Measurements from ENCODE around the gene SIX1. TPM values are rescaled to one million over a fixed set of nuclear protein-coding genes. Genes with fewer than 3 reads are reported as not detected.

SIX1 gene
- total RNA-seq, 4 donors from 2014 or later, result 0.31 to 0.64 TPM; not detected in 2

DNA sequence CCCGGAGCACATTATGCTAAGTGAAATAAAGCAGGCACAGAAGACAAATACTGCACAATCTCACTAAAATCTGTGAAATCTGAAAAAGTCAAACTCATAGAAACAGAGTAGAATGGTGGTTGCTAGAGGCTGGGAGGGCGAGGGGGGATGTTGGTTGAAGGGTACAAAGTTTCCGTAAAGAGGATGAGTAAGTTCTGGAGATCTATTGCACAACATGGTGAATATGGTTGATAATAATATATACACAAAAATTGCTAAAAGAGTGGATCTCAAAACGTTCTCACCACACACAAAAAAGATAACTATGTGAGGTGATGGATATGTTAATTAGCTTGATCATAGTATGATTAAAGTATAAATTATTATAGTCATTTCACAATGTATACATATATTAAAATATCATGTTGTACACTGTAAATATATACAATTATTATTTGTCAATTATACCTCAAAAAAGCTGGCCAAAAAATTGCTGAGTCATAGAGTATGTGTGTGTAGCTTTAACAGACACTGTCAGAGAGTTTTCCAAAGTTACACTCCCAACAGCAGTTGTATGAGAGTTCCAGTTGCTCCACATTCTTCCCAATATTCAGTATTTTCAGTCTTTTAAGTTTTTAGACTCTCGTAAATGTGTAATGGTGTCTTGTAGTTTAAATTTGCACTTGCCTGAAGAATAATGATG lies 19.3 kb upstream of the SIX1 start:
- H3K9me3 ChIP-seq, result no peaks in the 10 kb centered on the region
- DNase-seq (ENCODE audit: low spot score in 2 of 2), result no peak
- peaks cover 23% of the 10 kb centered on the region for H3K27me3 ChIP-seq
- WGBS, result 87% methylated on average over 5 of the region's 5 CpGs
- H3K36me3 ChIP-seq, result no peaks in the 10 kb centered on the region
- TF ChIP-seq POLR2A (IDR thresholded peaks at IDR 0.05) (no peak), EP300 (IDR thresholded peaks at IDR 0.05) (no peak), POLR2AphosphoS5 (IDR thresholded peaks at IDR 0.05) (no peak)
- TF ChIP-seq, protein P1, sequence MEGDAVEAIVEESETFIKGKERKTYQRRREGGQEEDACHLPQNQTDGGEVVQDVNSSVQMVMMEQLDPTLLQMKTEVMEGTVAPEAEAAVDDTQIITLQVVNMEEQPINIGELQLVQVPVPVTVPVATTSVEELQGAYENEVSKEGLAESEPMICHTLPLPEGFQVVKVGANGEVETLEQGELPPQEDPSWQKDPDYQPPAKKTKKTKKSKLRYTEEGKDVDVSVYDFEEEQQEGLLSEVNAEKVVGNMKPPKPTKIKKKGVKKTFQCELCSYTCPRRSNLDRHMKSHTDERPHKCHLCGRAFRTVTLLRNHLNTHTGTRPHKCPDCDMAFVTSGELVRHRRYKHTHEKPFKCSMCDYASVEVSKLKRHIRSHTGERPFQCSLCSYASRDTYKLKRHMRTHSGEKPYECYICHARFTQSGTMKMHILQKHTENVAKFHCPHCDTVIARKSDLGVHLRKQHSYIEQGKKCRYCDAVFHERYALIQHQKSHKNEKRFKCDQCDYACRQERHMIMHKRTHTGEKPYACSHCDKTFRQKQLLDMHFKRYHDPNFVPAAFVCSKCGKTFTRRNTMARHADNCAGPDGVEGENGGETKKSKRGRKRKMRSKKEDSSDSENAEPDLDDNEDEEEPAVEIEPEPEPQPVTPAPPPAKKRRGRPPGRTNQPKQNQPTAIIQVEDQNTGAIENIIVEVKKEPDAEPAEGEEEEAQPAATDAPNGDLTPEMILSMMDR (IDR thresholded peaks at IDR 0.05), result no peak
- H3K4me3 ChIP-seq, result no peak overlapping the region
- H3K4me1 ChIP-seq, result no peaks in the 10 kb centered on the region
- no peak overlapping the region for H3K27ac ChIP-seq

DNA sequence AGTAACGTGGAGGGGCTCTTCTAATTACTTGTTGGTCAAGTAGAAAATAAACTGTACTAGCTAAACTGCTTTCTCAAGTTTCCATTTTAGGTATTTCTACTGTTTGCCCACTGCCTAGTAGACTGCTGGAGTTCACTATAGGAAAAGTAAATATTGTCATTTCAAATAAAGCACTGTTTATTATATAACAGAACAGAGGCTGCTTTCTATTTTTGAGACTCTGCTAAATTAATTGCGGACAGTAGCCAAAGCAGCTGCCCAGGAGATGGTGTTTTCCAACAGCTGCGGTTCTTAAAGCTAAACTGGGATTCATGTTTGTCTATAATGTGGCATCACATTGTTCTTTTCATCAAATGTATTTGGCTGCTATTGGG lies 15.9 kb upstream of the SIX1 start:
- Histone ChIP-seq H3K4me3 (no peak overlapping the region), H3K36me3 (no peaks in the 10 kb centered on the region), H3K27ac (no peak overlapping the region), H3K4me1 (no peaks in the 10 kb centered on the region), H3K9me3 (no peaks in the 10 kb centered on the region), H3K27me3 (peaks cover 56% of the 10 kb centered on the region)
- DNase-seq (ENCODE audit: low spot score in 2 of 2), result no peak
- WGBS, result 65% methylated on average over 3 of the region's 3 CpGs
- no peak for TF ChIP-seq EP300 (IDR thresholded peaks at IDR 0.05)

DNA sequence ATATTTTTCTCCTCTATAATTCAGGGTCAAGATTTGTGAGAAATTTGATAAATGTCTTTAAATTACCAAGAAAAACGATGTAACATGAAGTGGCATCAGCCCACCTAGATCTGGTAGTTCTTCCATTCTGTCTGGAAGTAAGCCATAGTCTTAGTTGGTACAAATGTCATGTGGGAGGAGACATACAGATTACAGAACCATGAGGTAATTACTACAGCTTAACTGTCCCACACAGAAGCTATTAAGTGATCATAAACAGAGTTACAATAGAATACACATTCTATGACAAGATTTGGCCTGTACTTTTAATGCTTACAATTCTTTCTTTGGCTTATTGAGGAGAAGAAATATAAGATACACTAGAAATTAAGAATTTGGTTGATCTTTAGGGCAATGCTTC lies 13.7 kb upstream of the SIX1 start:
- no peaks in the 10 kb centered on the region for H3K9me3 ChIP-seq
- H3K4me1 ChIP-seq, result peaks cover 4% of the 10 kb centered on the region
- H3K36me3 ChIP-seq, result no peaks in the 10 kb centered on the region
- H3K4me3 ChIP-seq, result no peak overlapping the region
- no peak overlapping the region for H3K27ac ChIP-seq
- H3K27me3 ChIP-seq, result peaks cover 77% of the 10 kb centered on the region
- TF ChIP-seq POLR2A (IDR thresholded peaks at IDR 0.05) (no peak), POLR2AphosphoS5 (IDR thresholded peaks at IDR 0.05) (no peak)
- 62% methylated on average over 1 of the region's 1 CpG for WGBS
- DNase-seq (ENCODE audit: low spot score in 2 of 2), result no peak

DNA sequence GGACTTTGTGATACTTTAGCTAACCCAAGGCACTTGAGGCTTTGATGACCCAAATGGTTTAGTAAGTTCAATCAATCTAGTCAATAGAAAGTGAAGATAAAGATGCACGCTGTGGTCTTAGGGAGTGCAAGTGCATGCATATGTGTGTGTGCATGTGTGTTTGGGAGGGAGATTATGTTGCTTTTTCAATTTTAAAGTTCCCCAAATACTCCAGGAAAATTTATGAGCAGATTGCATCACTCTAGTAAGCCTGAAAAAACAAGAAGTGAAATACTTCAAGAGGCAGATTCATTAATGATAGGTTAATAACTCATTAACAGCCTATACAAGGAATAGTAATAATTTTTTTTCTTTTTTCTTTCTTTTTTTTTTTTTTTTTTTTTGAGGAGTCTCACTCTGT lies 12.4 kb upstream of the SIX1 start:
- H3K9me3 ChIP-seq, result no peaks in the 10 kb centered on the region
- peaks cover 89% of the 10 kb centered on the region for H3K27me3 ChIP-seq
- H3K36me3 ChIP-seq, result no peaks in the 10 kb centered on the region
- no peak overlapping the region for H3K27ac ChIP-seq
- WGBS, result 74% methylated on average over 1 of the region's 1 CpG
- DNase-seq (ENCODE audit: low spot score in 2 of 2), result no peak
- TF ChIP-seq, protein P1 (IDR thresholded peaks at IDR 0.05), result no peak
- TF ChIP-seq POLR2AphosphoS5 (IDR thresholded peaks at IDR 0.05) (no peak), EP300 (IDR thresholded peaks at IDR 0.05) (no peak), POLR2A (IDR thresholded peaks at IDR 0.05) (no peak)
- H3K4me1 ChIP-seq, result peaks cover 16% of the 10 kb centered on the region
- no peak overlapping the region for H3K4me3 ChIP-seq

DNA sequence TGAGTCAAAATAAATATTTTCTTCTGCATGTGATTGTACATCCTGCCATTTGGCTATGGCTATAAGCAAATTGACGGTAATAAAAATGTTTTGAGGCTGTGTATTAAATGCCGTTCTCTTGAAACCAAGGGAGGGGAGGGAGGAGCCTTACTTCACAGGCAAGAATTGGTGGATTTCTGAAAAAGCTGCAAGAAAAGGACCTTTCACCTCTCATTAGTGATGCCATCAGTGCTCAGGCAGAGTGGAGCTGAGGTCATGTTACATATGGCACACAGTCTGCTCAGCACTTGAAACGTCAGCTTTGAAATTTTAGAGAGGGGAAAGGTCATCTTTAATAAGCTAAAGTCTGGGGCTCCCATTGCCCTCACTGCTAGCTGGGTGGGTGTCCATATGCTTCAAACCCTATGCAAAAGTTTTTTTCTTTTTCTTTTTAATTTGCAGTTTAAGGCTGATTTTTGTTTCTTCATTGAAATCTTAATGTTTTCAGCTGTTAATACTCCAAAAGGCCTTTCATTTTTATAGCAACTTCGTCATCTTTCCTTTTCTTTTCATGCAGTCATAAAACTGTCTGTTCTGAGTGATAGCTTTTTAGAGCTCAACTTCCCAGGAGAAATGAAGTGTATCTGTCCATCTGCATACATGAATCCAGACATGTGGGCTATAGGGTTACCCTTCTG lies 9.8 kb upstream of the SIX1 start:
- DNase-seq (ENCODE audit: low spot score in 2 of 2), result no peak
- Histone ChIP-seq H3K4me3 (no peak overlapping the region), H3K27ac (no peak overlapping the region), H3K27me3 (peaks cover 96% of the 10 kb centered on the region), H3K9me3 (no peaks in the 10 kb centered on the region), H3K4me1 (peaks cover 35% of the 10 kb centered on the region), H3K36me3 (no peaks in the 10 kb centered on the region)
- TF ChIP-seq POLR2AphosphoS5 (IDR thresholded peaks at IDR 0.05) (no peak), EP300 (IDR thresholded peaks at IDR 0.05) (no peak), POLR2A (IDR thresholded peaks at IDR 0.05) (no peak)
- TF ChIP-seq, protein P1 (IDR thresholded peaks at IDR 0.05), result no peak
- WGBS, result 68% methylated on average over 4 of the region's 4 CpGs

DNA sequence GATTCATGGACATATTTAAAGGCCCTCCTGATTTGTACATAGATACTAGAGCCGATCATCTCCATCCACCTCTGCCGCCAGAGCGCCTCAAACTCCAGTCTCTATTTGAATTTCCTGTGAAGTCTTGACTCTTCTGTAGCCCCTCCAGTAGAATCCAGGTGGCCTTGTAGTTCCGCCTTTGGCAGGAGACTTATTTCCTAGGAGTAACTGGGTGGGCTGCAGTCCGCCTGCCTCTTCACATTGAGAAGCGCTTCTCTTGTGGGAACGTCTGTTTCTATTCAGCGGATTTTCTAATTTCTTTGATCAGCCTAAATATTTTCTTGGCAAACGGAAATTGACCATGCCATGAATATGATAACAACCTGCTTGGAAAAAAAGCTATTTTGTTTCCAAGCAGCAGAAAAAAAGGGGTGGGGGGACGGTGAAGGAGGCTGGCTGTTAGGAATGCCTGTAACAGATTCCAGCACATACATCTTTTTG lies 9.0 kb upstream of the SIX1 start:
- no peak for TF ChIP-seq EP300 (IDR thresholded peaks at IDR 0.05)
- TF ChIP-seq POLR2AphosphoS5 (IDR thresholded peaks at IDR 0.05), result no peak
- no peak for TF ChIP-seq POLR2A (IDR thresholded peaks at IDR 0.05)
- TF ChIP-seq, protein P1 (IDR thresholded peaks at IDR 0.05), result no peak
- Histone ChIP-seq H3K27ac (no peak overlapping the region), H3K4me1 (peaks cover 38% of the 10 kb centered on the region), H3K9me3 (no peaks in the 10 kb centered on the region), H3K4me3 (peak overlapping the region; percentile 66), H3K36me3 (no peaks in the 10 kb centered on the region), H3K27me3 (peaks cover 98% of the 10 kb centered on the region)
- no peak for DNase-seq (ENCODE audit: low spot score in 2 of 2)
- 40% methylated on average over 10 of the region's 10 CpGs for WGBS
